Parathyroid adenoma (tissue), 2 donors: ENCODE measurements around the gene HMCN1.

ENCODE experiments used
- H2AFZ ChIP-seq: fragments of 300-600 bp; sonication (generic); one replicate; pipeline ENCODE4 v1.7.0; 2017; ENCODE audit warnings: antibody characterized with exemption, mild to moderate bottlenecking
- H3K27ac ChIP-seq: fragments of 300-600 bp; sonication (generic); one replicate; pipeline ENCODE4 v1.7.0; 2017
- H3K27me3 ChIP-seq: fragments of 300-600 bp; sonication (generic); one replicate; pipeline ENCODE4 v1.7.0; 2017; ENCODE audit warnings: low read length; ENCODE audit not compliant: control insufficient read depth, insufficient read depth
- H3K36me3 ChIP-seq: fragments of 300-600 bp; sonication (generic); one replicate; pipeline ENCODE4 v1.7.0; 2017; ENCODE audit warnings: low read length; ENCODE audit not compliant: control insufficient read depth, insufficient read depth
- H3K4me1 ChIP-seq: fragments of 300-600 bp; sonication (generic); one replicate; pipeline ENCODE4 v1.7.0; 2017; ENCODE audit warnings: control low read depth
- H3K4me2 ChIP-seq: fragments of 300-600 bp; sonication (generic); one replicate; pipeline ENCODE4 v1.7.0; 2017; ENCODE audit warnings: low read length
- H3K4me3 ChIP-seq: fragments of 300-600 bp; sonication (generic); one replicate; pipeline ENCODE4 v1.7.0; 2017; ENCODE audit warnings: low read depth, low read length
- H3K79me2 ChIP-seq: fragments of 300-600 bp; sonication (generic); one replicate; pipeline ENCODE4 v1.7.0; 2017; ENCODE audit warnings: control low read depth
- H3K9ac ChIP-seq: fragments of 300-600 bp; sonication (generic); one replicate; pipeline ENCODE4 v1.7.0; 2017; ENCODE audit warnings: mild to moderate bottlenecking
- H3K9me3 ChIP-seq: fragments of 300-600 bp; sonication (generic); one replicate; pipeline ENCODE4 v1.7.0; 2017; ENCODE audit warnings: low read length; ENCODE audit not compliant: control insufficient read depth
- CTCF ChIP-seq: fragments of 300-600 bp; sonication (generic); IDR thresholded peaks from one replicate; pipeline ENCODE4 v1.7.0; 2017; ENCODE audit warnings: antibody characterized with exemption, mild to moderate bottlenecking
- donor health status: primary hyperparathyroidism.

The HMCN1 gene

GRCh38 chr1:185823467-185823866, 89.3 kb downstream of the HMCN1 start:
- Histone ChIP-seq H3K36me3 (no peaks in the 10 kb centered on the region), H3K4me1 (no peaks in the 10 kb centered on the region), H3K4me2 (no peak overlapping the region), H3K9me3 (no peaks in the 10 kb centered on the region), H3K9ac (no peak overlapping the region), H3K27me3 (no peaks in the 10 kb centered on the region), H3K79me2 (no peaks in the 10 kb centered on the region), H2AFZ (no peak overlapping the region), H3K4me3 (no peak overlapping the region), H3K27ac (no peak overlapping the region)
- TF ChIP-seq CTCF, result no peak

GRCh38 chr1:185824106-185824505, 89.9 kb downstream of the HMCN1 start:
- Histone ChIP-seq H3K4me3 (no peak overlapping the region), H3K36me3 (no peaks in the 10 kb centered on the region), H3K9ac (no peak overlapping the region), H3K4me2 (no peak overlapping the region), H3K9me3 (no peaks in the 10 kb centered on the region), H3K4me1 (no peaks in the 10 kb centered on the region), H3K27me3 (no peaks in the 10 kb centered on the region), H2AFZ (no peak overlapping the region), H3K79me2 (no peaks in the 10 kb centered on the region), H3K27ac (no peak overlapping the region)
- TF ChIP-seq CTCF, result no peak

GRCh38 chr1:185825556-185825955, 91.4 kb downstream of the HMCN1 start:
- H3K36me3 ChIP-seq, result no peaks in the 10 kb centered on the region
- H3K9ac ChIP-seq, result no peak overlapping the region
- no peak for TF ChIP-seq CTCF
- no peaks in the 10 kb centered on the region for H3K27me3 ChIP-seq
- H3K4me2 ChIP-seq, result no peak overlapping the region
- no peak overlapping the region for H3K4me3 ChIP-seq
- no peaks in the 10 kb centered on the region for H3K9me3 ChIP-seq
- H2AFZ ChIP-seq, result no peak overlapping the region
- no peaks in the 10 kb centered on the region for H3K79me2 ChIP-seq
- H3K4me1 ChIP-seq, result no peaks in the 10 kb centered on the region
- H3K27ac ChIP-seq, result no peak overlapping the region

GRCh38 chr1:185834371-185834905, 100.2 kb downstream of the HMCN1 start:
- no peak overlapping the region for H3K27ac ChIP-seq

More at GRCh38 chr1:185834371-185834905, 100.2 kb downstream of the HMCN1 start:
- Histone ChIP-seq H2AFZ (no peak overlapping the region), H3K79me2 (no peaks in the 10 kb centered on the region), H3K9me3 (no peaks in the 10 kb centered on the region), H3K9ac (no peak overlapping the region), H3K4me3 (no peak overlapping the region), H3K4me2 (no peak overlapping the region), H3K4me1 (no peaks in the 10 kb centered on the region), H3K36me3 (no peaks in the 10 kb centered on the region), H3K27me3 (no peaks in the 10 kb centered on the region)
- TF ChIP-seq CTCF, result no peak
